Ectodermal cell (in vitro differentiated cells): ENCODE results near the gene EMC6. TPM values are rescaled to one million over a fixed set of nuclear protein-coding genes. Genes with fewer than 3 reads are reported as not detected.

Source experiments
- H3K27ac ChIP-seq: 2 replicates; pipeline ENCODE4 v1.7.0; 2013; ENCODE audit warnings: mild to moderate bottlenecking, low read depth, low read length; ENCODE audit not compliant: insufficient read depth, poor library complexity, severe bottlenecking
- H3K27me3 ChIP-seq: 2 replicates; pipeline ENCODE4 v1.7.0; 2013; ENCODE audit warnings: mild to moderate bottlenecking, low read length; ENCODE audit not compliant: insufficient read depth, control insufficient read depth, poor library complexity, severe bottlenecking
- H3K36me3 ChIP-seq: one replicate; pipeline ENCODE4 v1.7.0; 2013; ENCODE audit warnings: low read length; ENCODE audit not compliant: control insufficient read depth, insufficient read depth
- H3K4me1 ChIP-seq: one replicate; pipeline ENCODE4 v1.7.0; 2013; ENCODE audit warnings: low read length; ENCODE audit not compliant: control insufficient read depth, insufficient read depth
- H3K4me3 ChIP-seq: 2 replicates; pipeline ENCODE4 v1.7.0; 2013; ENCODE audit warnings: low read depth, low read length, control low read depth; ENCODE audit not compliant: insufficient read depth
- H3K9me3 ChIP-seq: 2 replicates; pipeline ENCODE4 v1.7.0; 2013; ENCODE audit warnings: mild to moderate bottlenecking, low read length, moderate library complexity; ENCODE audit not compliant: control insufficient read depth
- WGBS, 2 experiments: methylation state at CpG; one replicate each; pipeline ENCODE4 v1.1.7; 2013; ENCODE audit warnings: missing lambda C conversion rate in 2 of 2; 5-methylcytosine and 5-hydroxymethylcytosine counted together
- polyA plus RNA-seq, 4 experiments: library from polyadenylated mRNA; stranded (reverse); fragments of 50-300 nt; gene quantifications; one replicate each; pipeline ENCODE4 v1.2.3, GENCODE V29; 2013

EMC6 gene
- 62.1 TPM for polyA plus RNA-seq (2013, experiment 1 of 4)
- 63.9 TPM for polyA plus RNA-seq (2013, experiment 2 of 4)
- 75.3 TPM for polyA plus RNA-seq (2013, experiment 3 of 4)
- 87.3 TPM for polyA plus RNA-seq (2013, experiment 4 of 4)

- Histone ChIP-seq H3K4me3 (peak within 1 kb of the TSS; percentile 94), H3K27ac (peak within 1 kb of the TSS; percentile 95), H3K27me3 (no peaks in the 10 kb centered on the region), H3K4me1 (peaks cover 6% of the 10 kb centered on the region), H3K9me3 (no peaks in the 10 kb centered on the region), H3K36me3 (peaks cover 5% of the 10 kb centered on the region)
- WGBS, 2 experiments: 0% methylated on average over 89 of the region's 89 CpGs
Measured at GRCh38 chr17:3668279-3669084, at the start of gene EMC6, which contains the start of gene TAX1BP3. TSS of gene EMC6 (plus strand) at chr17:3668812. CDS start at chr17:3669147, 335 bp downstream. TSS of gene TAX1BP3 (minus strand) at chr17:3668578. CDS start at chr17:3668526, 52 bp downstream.

- H3K36me3 ChIP-seq: peaks cover 50% of the 10 kb centered on the region
- no peaks in the 10 kb centered on the region for H3K9me3 ChIP-seq
- H3K27ac ChIP-seq: no peak overlapping the region
- H3K27me3 ChIP-seq: no peaks in the 10 kb centered on the region
- no peaks in the 10 kb centered on the region for H3K4me1 ChIP-seq
- WGBS, 2 experiments: 93 to 95% methylated on average over 8 of the region's 8 CpGs
- H3K4me3 ChIP-seq: no peak overlapping the region
Measured at GRCh38 chr17:3621146-3621720, 47.4 kb upstream of the EMC6 start.

GRCh38 chr17:3622977-3623594 lies 45.5 kb upstream of the EMC6 start:
- no peaks in the 10 kb centered on the region for H3K9me3 ChIP-seq
- no peak overlapping the region for H3K27ac ChIP-seq
- H3K4me3 ChIP-seq: no peak overlapping the region
- H3K36me3 ChIP-seq: peaks cover 44% of the 10 kb centered on the region
- WGBS, 2 experiments: 95% methylated on average over 16 of the region's 16 CpGs
- H3K27me3 ChIP-seq: no peaks in the 10 kb centered on the region
- no peaks in the 10 kb centered on the region for H3K4me1 ChIP-seq

GRCh38 chr17:3626831-3627768 lies 41.5 kb upstream of the EMC6 start:
- H3K36me3 ChIP-seq: peaks cover 24% of the 10 kb centered on the region
- H3K4me3 ChIP-seq: no peak overlapping the region
- H3K4me1 ChIP-seq: no peaks in the 10 kb centered on the region
- WGBS, 2 experiments: 85 to 94% methylated on average over 15 to 16 of the region's 16 CpGs
- H3K27ac ChIP-seq: no peak overlapping the region
- no peaks in the 10 kb centered on the region for H3K27me3 ChIP-seq
- H3K9me3 ChIP-seq: no peaks in the 10 kb centered on the region

DNA sequence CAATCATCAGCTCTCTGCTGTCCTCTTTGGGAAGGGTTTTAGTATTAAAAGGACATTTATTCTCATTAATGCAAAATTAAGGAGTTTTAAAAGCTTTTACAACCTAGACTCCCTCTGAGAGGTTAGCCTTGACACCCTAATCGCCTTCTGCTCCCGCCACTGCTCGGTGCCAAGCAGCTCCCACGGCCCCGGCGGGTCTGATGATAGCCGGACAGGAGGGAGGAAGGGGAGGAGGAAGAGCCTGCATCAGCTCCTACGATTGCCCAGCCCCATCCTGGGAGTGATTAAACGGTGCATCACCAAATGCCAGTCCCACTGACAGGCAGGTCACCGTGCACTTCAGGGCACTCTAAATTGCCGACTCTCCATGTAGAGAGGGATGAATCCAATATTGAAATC lies 40.8 kb upstream of the EMC6 start:
- Histone ChIP-seq H3K27me3 (no peaks in the 10 kb centered on the region), H3K9me3 (no peaks in the 10 kb centered on the region), H3K27ac (no peak overlapping the region), H3K4me3 (no peak overlapping the region), H3K36me3 (peaks cover 26% of the 10 kb centered on the region), H3K4me1 (no peaks in the 10 kb centered on the region)
- WGBS, 2 experiments: 95 to 98% methylated on average over 10 to 11 of the region's 11 CpGs

DNA sequence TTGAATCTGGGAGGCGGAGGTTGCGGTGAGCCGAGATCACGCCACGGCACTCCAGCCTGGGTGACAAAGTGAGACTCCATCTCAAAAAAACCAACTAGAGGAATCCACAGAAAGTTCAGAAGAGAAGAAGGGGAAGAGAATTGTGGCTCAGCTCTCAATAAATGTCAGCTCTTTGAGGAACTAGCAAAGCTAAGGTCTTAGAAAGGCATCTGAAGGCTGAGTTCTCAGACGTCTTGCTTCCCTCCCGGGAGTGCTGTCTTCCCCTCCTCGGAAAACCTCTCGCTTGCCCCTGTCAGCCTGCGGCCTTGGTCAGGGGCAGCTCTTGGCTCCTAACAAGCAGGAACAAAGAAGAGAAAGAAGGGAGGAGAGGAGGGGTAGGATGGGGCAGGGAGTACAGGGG lies 37.8 kb upstream of the EMC6 start:
- Histone ChIP-seq H3K4me3 (no peak overlapping the region), H3K27me3 (no peaks in the 10 kb centered on the region), H3K27ac (no peak overlapping the region), H3K36me3 (peaks cover 12% of the 10 kb centered on the region), H3K9me3 (no peaks in the 10 kb centered on the region), H3K4me1 (peaks cover 5% of the 10 kb centered on the region)
- WGBS, 2 experiments: 93 to 96% methylated on average over 10 of the region's 10 CpGs

DNA sequence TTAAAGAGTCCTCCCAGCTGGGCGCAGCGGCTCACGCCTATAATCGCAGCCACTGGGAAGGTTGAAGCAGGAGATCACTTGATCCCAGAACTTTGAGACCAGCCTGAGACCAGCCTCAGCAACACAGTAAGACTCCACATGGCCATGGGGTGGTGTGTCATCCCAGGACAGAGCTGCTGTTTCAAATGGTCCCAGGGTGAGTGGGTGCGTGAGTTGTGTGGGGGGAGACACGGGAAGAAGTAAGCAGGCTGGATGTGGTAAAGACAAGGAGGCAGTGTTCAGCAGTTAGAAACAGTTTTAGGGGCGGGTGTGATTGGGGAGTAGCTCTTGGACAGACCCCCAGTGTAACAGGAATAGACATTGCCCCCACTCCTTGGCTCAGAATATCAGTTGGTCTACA lies 36.3 kb upstream of the EMC6 start:
- no peak overlapping the region for H3K4me3 ChIP-seq
- H3K4me1 ChIP-seq: peaks cover 5% of the 10 kb centered on the region
- no peaks in the 10 kb centered on the region for H3K9me3 ChIP-seq
- no peak overlapping the region for H3K27ac ChIP-seq
- 96 to 97% methylated on average over 7 of the region's 7 CpGs for WGBS, 2 experiments
- H3K36me3 ChIP-seq: peaks cover 8% of the 10 kb centered on the region
- no peaks in the 10 kb centered on the region for H3K27me3 ChIP-seq

- H3K4me3 ChIP-seq: peak overlapping the region; percentile 78
- WGBS, 2 experiments: 25% methylated on average over 38 of the region's 38 CpGs
- H3K27ac ChIP-seq: no peak overlapping the region
- H3K9me3 ChIP-seq: no peaks in the 10 kb centered on the region
- H3K36me3 ChIP-seq: peaks cover 4% of the 10 kb centered on the region
- no peaks in the 10 kb centered on the region for H3K27me3 ChIP-seq
- peaks cover 15% of the 10 kb centered on the region for H3K4me1 ChIP-seq
Measured at GRCh38 chr17:3635474-3636153, 33.0 kb upstream of the EMC6 start.

DNA sequence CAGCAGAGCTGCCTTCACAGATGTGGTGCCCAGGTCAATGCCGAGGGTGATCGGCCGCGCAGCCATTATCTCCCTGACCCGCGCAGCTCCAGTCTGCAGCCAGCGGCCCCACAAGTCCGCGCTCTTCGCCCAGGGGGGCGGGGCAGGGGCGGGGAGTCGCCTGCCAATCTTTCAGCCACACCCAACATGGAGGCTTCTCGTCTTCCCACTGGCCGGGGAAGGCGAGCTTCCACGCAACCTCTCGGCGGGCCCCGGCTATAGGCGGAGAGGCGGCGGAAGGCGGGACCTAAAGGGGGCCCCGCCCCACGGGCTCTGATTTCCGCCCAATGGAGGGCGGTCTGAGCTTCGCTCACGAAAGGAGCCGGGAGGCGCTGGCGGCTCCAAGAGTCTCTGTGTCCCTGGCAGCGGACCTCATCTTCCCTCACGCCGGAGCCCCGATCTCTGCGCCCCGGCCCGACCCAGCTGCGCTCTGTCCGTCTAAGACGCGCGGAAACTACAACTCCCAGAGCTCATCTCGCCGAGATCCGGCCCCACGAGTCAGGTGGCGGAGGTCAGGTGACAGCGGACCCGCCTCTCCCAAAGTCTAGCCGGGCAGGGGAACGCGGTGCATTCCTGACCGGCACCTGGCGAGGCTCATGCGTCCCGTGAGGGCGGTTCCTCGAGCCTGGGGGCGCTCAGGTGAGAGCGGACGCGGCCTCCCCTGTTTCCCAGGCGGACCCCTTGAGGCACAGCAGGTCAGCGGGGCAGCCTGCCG lies 32.3 kb upstream of the EMC6 start, which contains the start of the genes CTNS and SHPK:
CTNS (plus strand) TSS at position 607 of the 754 bp plus-strand sequence. CDS start 3,447 bp downstream, outside the sequence.
SHPK (minus strand) TSS at position 97 of the 754 bp plus-strand sequence; CDS start at position 66, 31 bp downstream.
- peaks cover 4% of the 10 kb centered on the region for H3K36me3 ChIP-seq
- H3K4me1 ChIP-seq: peaks cover 15% of the 10 kb centered on the region
- H3K27me3 ChIP-seq: no peaks in the 10 kb centered on the region
- H3K27ac ChIP-seq: peak within 1 kb of the TSS; percentile 78
- 0% methylated on average over 68 of the region's 68 CpGs for WGBS, 2 experiments
- H3K9me3 ChIP-seq: no peaks in the 10 kb centered on the region
- H3K4me3 ChIP-seq: peak within 1 kb of the TSS; percentile 78
